Stimulated activated naive CD8-positive, alpha-beta T cell treated with anti-CD3 and anti-CD28 coated beads, Interleukin-15, Interleukin-2, amounts not matched to agents 100 U/mL and 50 U/mL, for 24 hours (primary cell): ENCODE measurements around the gene WASF1.
"Not testable (repeated sequence)": the region's sequence is repeated elsewhere in the genome, so short reads cannot be mapped to it uniquely, and the experiment has no call there.

Experiments used
- ATAC-seq: fragments of 150-1000 bp; cut with Tn5 transposase; one replicate; pipeline ENCODE4 v1.10.0; 2021
- DNase-seq: peaks from one replicate; pipeline ENCODE4 v3.0.0; 2021

The WASF1 gene

GRCh38 chr6:110173506-110174132, 5.9 kb downstream of the WASF1 start:
- no peak for DNase-seq
- ATAC-seq = no peak

GRCh38 chr6:110170081-110170480, 9.4 kb downstream of the WASF1 start:
- DNase-seq (no peak), ATAC-seq (no peak)

GRCh38 chr6:110158479-110158878, 21.0 kb downstream of the WASF1 start:
- DNase-seq (no peak), ATAC-seq (no peak)

- DNase-seq (no peak), ATAC-seq (no peak)
Observed at GRCh38 chr6:110147870-110148269, 31.6 kb downstream of the WASF1 start.

GRCh38 chr6:110140650-110141049, 38.8 kb downstream of the WASF1 start:
- ATAC-seq = no peak

GRCh38 chr6:110139052-110139451, 40.4 kb downstream of the WASF1 start:
- DNase-seq = no peak
- ATAC-seq = no peak

More at GRCh38 chr6:110140650-110141049, 38.8 kb downstream of the WASF1 start:
- no peak for DNase-seq

GRCh38 chr6:110137924-110138887, 41.3 kb downstream of the WASF1 start:
- ATAC-seq (no peak), DNase-seq (no peak)

- DNase-seq (no peak), ATAC-seq (no peak)
Observed at GRCh38 chr6:110130362-110130761, 49.1 kb downstream of the WASF1 start.

GRCh38 chr6:110128418-110128817, 51.1 kb downstream of the WASF1 start:
- no peak for ATAC-seq
- DNase-seq = no peak

- no peak for ATAC-seq
- no peak for DNase-seq
Observed at GRCh38 chr6:110125361-110125760, 54.1 kb downstream of the WASF1 start.

GRCh38 chr6:110121655-110122054, 57.8 kb downstream of the WASF1 start:
- not testable (repeated sequence) for ATAC-seq, DNase-seq

GRCh38 chr6:110116258-110116657, 63.2 kb downstream of the WASF1 start:
- no peak for ATAC-seq
- DNase-seq = no peak

- no peak for ATAC-seq
- DNase-seq = no peak
Observed at GRCh38 chr6:110114004-110114403, 65.5 kb downstream of the WASF1 start.

GRCh38 chr6:110105296-110105695, 74.2 kb downstream of the WASF1 start:
- no peak for ATAC-seq
- no peak for DNase-seq

- no peak for ATAC-seq
Observed at GRCh38 chr6:110103260-110103659, 76.2 kb downstream of the WASF1 start.

GRCh38 chr6:110102411-110102810, 77.1 kb downstream of the WASF1 start:
- no peak for DNase-seq

More at GRCh38 chr6:110103260-110103659, 76.2 kb downstream of the WASF1 start:
- DNase-seq = no peak

GRCh38 chr6:110101885-110102284, 77.6 kb downstream of the WASF1 start:
- DNase-seq (no peak), ATAC-seq (no peak)

More at GRCh38 chr6:110102411-110102810, 77.1 kb downstream of the WASF1 start:
- ATAC-seq = no peak

- DNase-seq (no peak), ATAC-seq (no peak)
Observed at GRCh38 chr6:110098511-110099116, 80.9 kb downstream of the WASF1 start.

GRCh38 chr6:110097443-110097842, 82.0 kb downstream of the WASF1 start:
- no peak for ATAC-seq
- DNase-seq = no peak

GRCh38 chr6:110095935-110096334, 83.5 kb downstream of the WASF1 start:
- DNase-seq = no peak
- no peak for ATAC-seq

GRCh38 chr6:110095101-110095500, 84.4 kb downstream of the WASF1 start:
- ATAC-seq (no peak), DNase-seq (no peak)

GRCh38 chr6:110093981-110094380, 85.5 kb downstream of the WASF1 start:
- DNase-seq (no peak), ATAC-seq (no peak)

GRCh38 chr6:110090876-110091275, 88.6 kb downstream of the WASF1 start:
- ATAC-seq (no peak), DNase-seq (no peak)
